GM12875 (cell line): Measurements from ENCODE around the gene ATAD5.

ENCODE experiments used
- H3K4me3 ChIP-seq: one replicate; pipeline ENCODE4 v1.5.1; 2011; ENCODE audit warnings: low read depth, low read length, control low read depth
- CTCF ChIP-seq: IDR thresholded peaks from 2 replicates; pipeline ENCODE4 v1.5.1; 2011; ENCODE audit warnings: low read depth, mild to moderate bottlenecking, control low read depth, inconsistent platforms, low read length, moderate library complexity, borderline replicate concordance; ENCODE audit not compliant: insufficient read depth

The ATAD5 gene

GRCh38 chr17:30796016-30796415 is 35.8 kb upstream of the ATAD5 start:
- no peak overlapping the region for H3K4me3 ChIP-seq
- TF ChIP-seq CTCF = no peak

GRCh38 chr17:30801671-30802070 is 30.1 kb upstream of the ATAD5 start:
- no peak overlapping the region for H3K4me3 ChIP-seq
- TF ChIP-seq CTCF = no peak

- H3K4me3 ChIP-seq = no peak overlapping the region
- TF ChIP-seq CTCF = no peak
These were observed 25.8 kb upstream of the ATAD5 start for GRCh38 chr17:30805944-30806456.

- no peak for TF ChIP-seq CTCF
- no peak overlapping the region for H3K4me3 ChIP-seq
These were observed 23.9 kb upstream of the ATAD5 start for GRCh38 chr17:30807896-30808295.

GRCh38 chr17:30808785-30809286 is 22.9 kb upstream of the ATAD5 start:
- no peak for TF ChIP-seq CTCF

GRCh38 chr17:30809867-30810266 is 21.9 kb upstream of the ATAD5 start:
- no peak for TF ChIP-seq CTCF
- no peak overlapping the region for H3K4me3 ChIP-seq

More at GRCh38 chr17:30808785-30809286, 22.9 kb upstream of the ATAD5 start:
- no peak overlapping the region for H3K4me3 ChIP-seq
